Measurements from ENCODE around the gene PGAP6. TPM values are rescaled to one million over a fixed set of nuclear protein-coding genes. Genes with fewer than 3 reads are reported as not detected.

PGAP6 gene
- total RNA-seq, 1 donor from 2014 or later, result 133 TPM

DNA sequence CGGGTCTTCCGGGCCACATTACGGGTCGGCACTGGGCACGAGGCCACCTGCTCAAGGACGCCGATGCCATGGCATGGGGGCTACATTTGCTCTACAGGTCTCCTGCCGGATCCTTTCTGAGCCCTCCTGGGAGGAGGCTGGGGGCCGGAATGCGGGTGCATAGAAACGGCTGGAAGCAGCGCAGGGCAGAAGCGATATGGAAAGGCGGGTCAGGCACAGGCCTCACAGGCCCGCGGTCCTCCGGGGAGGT, 57.7 kb downstream of the PGAP6 start:
- Mint-ChIP-seq H3K9me3 (ENCODE audit: unreplicated experiment) (no peaks in the 10 kb centered on the region), H3K27ac (ENCODE audit: unreplicated experiment) (no peak overlapping the region), H3K4me1 (ENCODE audit: unreplicated experiment) (no peaks in the 10 kb centered on the region), H3K27me3 (ENCODE audit: unreplicated experiment) (peaks cover 3% of the 10 kb centered on the region), H3K36me3 (ENCODE audit: low read depth, unreplicated experiment) (peaks cover 7% of the 10 kb centered on the region), H3K4me3 (ENCODE audit: unreplicated experiment) (no peak overlapping the region)
- TF ChIP-seq, protein P1, sequence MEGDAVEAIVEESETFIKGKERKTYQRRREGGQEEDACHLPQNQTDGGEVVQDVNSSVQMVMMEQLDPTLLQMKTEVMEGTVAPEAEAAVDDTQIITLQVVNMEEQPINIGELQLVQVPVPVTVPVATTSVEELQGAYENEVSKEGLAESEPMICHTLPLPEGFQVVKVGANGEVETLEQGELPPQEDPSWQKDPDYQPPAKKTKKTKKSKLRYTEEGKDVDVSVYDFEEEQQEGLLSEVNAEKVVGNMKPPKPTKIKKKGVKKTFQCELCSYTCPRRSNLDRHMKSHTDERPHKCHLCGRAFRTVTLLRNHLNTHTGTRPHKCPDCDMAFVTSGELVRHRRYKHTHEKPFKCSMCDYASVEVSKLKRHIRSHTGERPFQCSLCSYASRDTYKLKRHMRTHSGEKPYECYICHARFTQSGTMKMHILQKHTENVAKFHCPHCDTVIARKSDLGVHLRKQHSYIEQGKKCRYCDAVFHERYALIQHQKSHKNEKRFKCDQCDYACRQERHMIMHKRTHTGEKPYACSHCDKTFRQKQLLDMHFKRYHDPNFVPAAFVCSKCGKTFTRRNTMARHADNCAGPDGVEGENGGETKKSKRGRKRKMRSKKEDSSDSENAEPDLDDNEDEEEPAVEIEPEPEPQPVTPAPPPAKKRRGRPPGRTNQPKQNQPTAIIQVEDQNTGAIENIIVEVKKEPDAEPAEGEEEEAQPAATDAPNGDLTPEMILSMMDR (IDR thresholded peaks at IDR 0.05; ENCODE audit: unreplicated experiment), result no peak
- DNase-seq (ENCODE audit: low spot score), result no peak

DNA sequence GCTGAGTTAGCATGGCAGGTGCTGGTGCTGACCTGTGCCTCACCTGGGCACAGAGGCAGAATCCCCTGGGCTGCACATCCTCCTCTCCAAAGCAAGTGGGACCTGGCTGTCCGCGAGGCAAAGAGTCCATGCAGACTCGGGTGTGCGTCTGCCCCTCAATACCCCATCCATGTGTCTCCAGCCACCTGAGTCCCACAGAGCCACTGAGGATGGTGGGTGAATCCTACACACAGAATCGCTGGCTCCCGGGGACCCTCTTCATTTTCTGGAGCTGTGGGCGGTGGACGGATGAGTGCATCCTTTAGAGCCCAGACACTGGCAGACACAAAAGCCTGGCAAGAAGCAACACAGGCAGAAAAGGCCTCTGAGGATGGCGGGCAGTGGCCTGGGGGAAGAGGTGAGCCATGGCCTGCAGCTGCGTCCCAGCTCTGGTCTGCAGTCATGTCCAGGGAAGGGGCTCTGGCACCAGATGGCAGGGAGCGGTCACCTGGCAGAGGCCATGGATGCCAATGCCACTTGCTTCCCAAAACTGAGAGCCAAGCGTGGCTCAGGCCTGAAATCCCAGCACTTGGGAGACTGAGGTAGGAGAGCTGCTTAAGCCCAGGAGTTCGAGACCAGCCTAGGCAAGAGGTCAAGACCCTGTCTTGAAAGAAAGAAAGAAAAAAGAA, 59.2 kb downstream of the PGAP6 start:
- Mint-ChIP-seq H3K36me3 (ENCODE audit: low read depth, unreplicated experiment) (peaks cover 7% of the 10 kb centered on the region), H3K4me1 (ENCODE audit: unreplicated experiment) (no peaks in the 10 kb centered on the region), H3K4me3 (ENCODE audit: unreplicated experiment) (no peak overlapping the region), H3K9me3 (ENCODE audit: unreplicated experiment) (no peaks in the 10 kb centered on the region), H3K27me3 (ENCODE audit: unreplicated experiment) (peaks cover 4% of the 10 kb centered on the region), H3K27ac (ENCODE audit: unreplicated experiment) (no peak overlapping the region)
- DNase-seq (ENCODE audit: low spot score), result no peak
- TF ChIP-seq, protein P1 (IDR thresholded peaks at IDR 0.05; ENCODE audit: unreplicated experiment), result no peak

DNA sequence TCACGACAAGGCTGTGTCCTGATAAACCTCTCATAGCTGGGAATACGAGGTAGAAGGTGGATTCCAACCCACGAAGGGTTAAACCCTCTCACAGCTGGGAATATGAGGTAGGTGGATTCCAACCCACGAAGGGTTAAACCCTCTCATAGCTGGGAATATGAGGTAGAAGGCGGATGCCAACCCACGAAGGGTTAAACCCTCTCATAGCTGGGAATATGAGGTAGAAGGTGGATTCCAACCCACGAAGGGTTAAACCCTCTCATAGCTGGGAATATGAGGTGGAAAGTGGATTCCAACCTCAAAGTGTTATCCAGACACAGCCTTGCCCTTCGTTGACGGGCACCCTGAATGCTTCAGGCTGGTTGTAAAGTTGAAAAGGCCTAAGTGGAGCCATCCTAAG, 60.2 kb downstream of the PGAP6 start:
- Mint-ChIP-seq H3K27ac (ENCODE audit: unreplicated experiment) (no peak overlapping the region), H3K4me3 (ENCODE audit: unreplicated experiment) (no peak overlapping the region), H3K27me3 (ENCODE audit: unreplicated experiment) (peaks cover 6% of the 10 kb centered on the region), H3K9me3 (ENCODE audit: unreplicated experiment) (no peaks in the 10 kb centered on the region), H3K36me3 (ENCODE audit: low read depth, unreplicated experiment) (peaks cover 7% of the 10 kb centered on the region), H3K4me1 (ENCODE audit: unreplicated experiment) (no peaks in the 10 kb centered on the region)
- DNase-seq (ENCODE audit: low spot score), result no peak
- TF ChIP-seq, protein P1 (IDR thresholded peaks at IDR 0.05; ENCODE audit: unreplicated experiment), result no peak

Other genes starting within 250 kb of the PGAP6 start
- gene NPRL3, start 243.3 kb downstream of the PGAP6 start, total RNA-seq (ENCODE audit: unreplicated experiment), result 39.1 TPM
- gene HBZ, start 229.3 kb downstream of the PGAP6 start, total RNA-seq (ENCODE audit: unreplicated experiment), result not detected
- gene HBM, start 216.0 kb downstream of the PGAP6 start, total RNA-seq (ENCODE audit: unreplicated experiment), result not detected
- gene HBA2, start 209.1 kb downstream of the PGAP6 start, total RNA-seq (ENCODE audit: unreplicated experiment), result not detected
- gene HBA1, start 205.3 kb downstream of the PGAP6 start, total RNA-seq (ENCODE audit: unreplicated experiment), result not detected
- not detected for gene HBQ1, start 201.5 kb downstream of the PGAP6 start, total RNA-seq (ENCODE audit: unreplicated experiment)
- 92.2 TPM for gene LUC7L, start 152.5 kb downstream of the PGAP6 start, total RNA-seq (ENCODE audit: unreplicated experiment)
- 72.3 TPM for gene FAM234A, start 147.2 kb downstream of the PGAP6 start, total RNA-seq (ENCODE audit: unreplicated experiment)
- not detected for gene RGS11, start 106.0 kb downstream of the PGAP6 start, total RNA-seq (ENCODE audit: unreplicated experiment)
- not detected for gene ARHGDIG, start 101.4 kb downstream of the PGAP6 start, total RNA-seq (ENCODE audit: unreplicated experiment)
- not detected for gene PDIA2, start 98.8 kb downstream of the PGAP6 start, total RNA-seq (ENCODE audit: unreplicated experiment)
- gene AXIN1, start 29.3 kb downstream of the PGAP6 start, total RNA-seq (ENCODE audit: unreplicated experiment), result 17.5 TPM
- 70.8 TPM for gene MRPL28, start 11.4 kb downstream of the PGAP6 start, total RNA-seq (ENCODE audit: unreplicated experiment)
- gene NME4, start 15.2 kb upstream of the PGAP6 start, total RNA-seq (ENCODE audit: unreplicated experiment), result 139 TPM
- gene DECR2, start 19.9 kb upstream of the PGAP6 start, total RNA-seq (ENCODE audit: unreplicated experiment), result 14.6 TPM
- 81.5 TPM for gene RAB11FIP3, start 43.7 kb upstream of the PGAP6 start, total RNA-seq (ENCODE audit: unreplicated experiment)
- gene CAPN15, start 145.7 kb upstream of the PGAP6 start, total RNA-seq (ENCODE audit: unreplicated experiment), result 49.0 TPM
- gene PRR35, start 178.4 kb upstream of the PGAP6 start, total RNA-seq (ENCODE audit: unreplicated experiment), result not detected
- gene NHLRC4, start 185.0 kb upstream of the PGAP6 start, total RNA-seq (ENCODE audit: unreplicated experiment), result 0.69 TPM
- 38.4 TPM for gene PIGQ, start 188.0 kb upstream of the PGAP6 start, total RNA-seq (ENCODE audit: unreplicated experiment)
- gene RAB40C, start 208.1 kb upstream of the PGAP6 start, total RNA-seq (ENCODE audit: unreplicated experiment), result 18.5 TPM
- gene WFIKKN1, start 249.0 kb upstream of the PGAP6 start, total RNA-seq (ENCODE audit: unreplicated experiment), result 0.44 TPM